ENCODE measurements around the gene GSS. TPM values are rescaled to one million over a fixed set of nuclear protein-coding genes. Genes with fewer than 3 reads are reported as not detected.
A peak's percentile ranks its signal among the peaks of the same experiment; 100 is the strongest.

Gene GSS
- total and polyA plus RNA-seq, 12 donors = 52.4 to 120 (median 79.6) TPM

- no peak for TF ChIP-seq POLR2A (IDR thresholded peaks at IDR 0.05)
- TF ChIP-seq, protein P1, sequence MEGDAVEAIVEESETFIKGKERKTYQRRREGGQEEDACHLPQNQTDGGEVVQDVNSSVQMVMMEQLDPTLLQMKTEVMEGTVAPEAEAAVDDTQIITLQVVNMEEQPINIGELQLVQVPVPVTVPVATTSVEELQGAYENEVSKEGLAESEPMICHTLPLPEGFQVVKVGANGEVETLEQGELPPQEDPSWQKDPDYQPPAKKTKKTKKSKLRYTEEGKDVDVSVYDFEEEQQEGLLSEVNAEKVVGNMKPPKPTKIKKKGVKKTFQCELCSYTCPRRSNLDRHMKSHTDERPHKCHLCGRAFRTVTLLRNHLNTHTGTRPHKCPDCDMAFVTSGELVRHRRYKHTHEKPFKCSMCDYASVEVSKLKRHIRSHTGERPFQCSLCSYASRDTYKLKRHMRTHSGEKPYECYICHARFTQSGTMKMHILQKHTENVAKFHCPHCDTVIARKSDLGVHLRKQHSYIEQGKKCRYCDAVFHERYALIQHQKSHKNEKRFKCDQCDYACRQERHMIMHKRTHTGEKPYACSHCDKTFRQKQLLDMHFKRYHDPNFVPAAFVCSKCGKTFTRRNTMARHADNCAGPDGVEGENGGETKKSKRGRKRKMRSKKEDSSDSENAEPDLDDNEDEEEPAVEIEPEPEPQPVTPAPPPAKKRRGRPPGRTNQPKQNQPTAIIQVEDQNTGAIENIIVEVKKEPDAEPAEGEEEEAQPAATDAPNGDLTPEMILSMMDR (IDR thresholded peaks at IDR 0.05) = no peak
- no peaks in the 10 kb centered on the region for H3K9me3 ChIP-seq (replicated peaks in 1 of 3)
- no peak overlapping the region for H3K27ac ChIP-seq
- 92 to 97% (median 94%) methylated on average over 2 of the region's 2 CpGs for WGBS, 4 donors
- H3K36me3 ChIP-seq (replicated peaks in 1 of 2) = peaks cover 0 to 8% of the 10 kb centered on the region in 2 donors
- DNase-seq = no peak
- peaks cover 0 to 15% of the 10 kb centered on the region in 2 donors for H3K4me1 ChIP-seq (replicated peaks in 1 of 2)
- H3K27me3 ChIP-seq = no peaks in the 10 kb centered on the region
- H3K4me3 ChIP-seq = no peak overlapping the region
- intact Hi-C loops (cut with DNase I) = loop anchor here in 1 of 2 donors (5.0 kb wide), 1 partner anchor 79 kb away; the partner anchor contains the start of gene GGT7
These were observed 4.4 kb downstream of the GSS start for GRCh38 chr20:34951252-34951651.

- TF ChIP-seq, protein P1 (IDR thresholded peaks at IDR 0.05) = no peak
- TF ChIP-seq POLR2A (IDR thresholded peaks at IDR 0.05) = no peak
- 93 to 97% (median 94%) methylated on average over 6 of the region's 6 CpGs for WGBS, 4 donors
These were observed 6.5 kb downstream of the GSS start for GRCh38 chr20:34949120-34949519.

DNA sequence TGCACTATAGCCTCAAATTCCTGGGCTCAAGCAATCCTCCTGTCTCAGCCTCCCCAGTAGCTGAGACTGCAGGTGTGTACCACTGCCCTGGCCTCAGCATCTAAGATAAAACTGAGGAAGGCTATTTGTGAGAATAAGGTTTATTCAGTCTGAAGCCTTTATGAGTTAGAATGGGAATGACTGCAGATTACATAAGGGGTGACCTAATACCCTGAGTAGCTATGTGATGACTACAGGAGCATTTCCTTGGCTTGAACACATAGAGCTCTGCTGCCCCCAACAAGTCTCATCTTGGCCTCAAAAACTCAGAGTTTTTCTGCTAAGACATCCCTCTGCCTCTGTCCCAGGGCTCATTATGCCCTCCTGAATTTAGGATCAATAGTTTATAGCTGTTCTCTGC is 7.6 kb downstream of the GSS start:
- intact Hi-C loops (cut with DNase I) = no loop called here
- Histone ChIP-seq H3K27ac (peak overlapping the region in 1 of 5 donors; percentile 47), H3K4me3 (no peak overlapping the region), H3K36me3 (replicated peaks in 1 of 2) (peaks cover 0 to 28% of the 10 kb centered on the region in 2 donors), H3K27me3 (no peaks in the 10 kb centered on the region), H3K9me3 (replicated peaks in 1 of 3) (no peaks in the 10 kb centered on the region), H3K4me1 (replicated peaks in 1 of 2) (peaks cover 0 to 5% of the 10 kb centered on the region in 2 donors)
- DNase-seq = no peak
- TF ChIP-seq, protein P1 (IDR thresholded peaks at IDR 0.05) = no peak
- TF ChIP-seq POLR2A (IDR thresholded peaks at IDR 0.05) = no peak

More at GRCh38 chr20:34949120-34949519, 6.5 kb downstream of the GSS start:
- Histone ChIP-seq H3K36me3 (replicated peaks in 1 of 2) (peaks cover 0 to 23% of the 10 kb centered on the region in 2 donors), H3K4me3 (no peak overlapping the region), H3K9me3 (replicated peaks in 1 of 3) (no peaks in the 10 kb centered on the region), H3K27ac (no peak overlapping the region), H3K27me3 (no peaks in the 10 kb centered on the region), H3K4me1 (replicated peaks in 1 of 2) (peaks cover 0 to 5% of the 10 kb centered on the region in 2 donors)
- intact Hi-C loops (cut with DNase I) = no loop called here
- no peak for DNase-seq

DNA sequence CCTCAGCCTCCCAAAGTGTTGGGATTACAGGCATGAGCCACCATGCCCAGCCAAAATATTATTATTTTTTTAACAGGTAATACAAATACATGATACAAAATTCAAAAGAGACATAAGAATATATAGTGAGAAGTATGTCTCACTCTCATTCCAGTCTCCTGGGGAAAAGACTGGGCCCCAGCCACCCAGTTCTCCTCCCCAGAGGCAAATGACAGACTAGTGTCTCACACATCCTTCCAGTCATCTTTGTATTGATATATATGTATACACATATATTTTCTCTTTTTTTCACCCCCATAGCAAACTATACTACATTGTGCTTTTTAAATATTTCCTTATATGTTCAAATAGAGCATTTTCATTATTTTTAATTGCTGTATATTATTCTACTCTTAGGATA is 8.3 kb downstream of the GSS start:
- H3K4me3 ChIP-seq = no peak overlapping the region
- DNase-seq = no peak
- H3K27ac ChIP-seq = peak overlapping the region in 1 of 5 donors; percentile 46
- peaks cover 0 to 5% of the 10 kb centered on the region in 2 donors for H3K4me1 ChIP-seq (replicated peaks in 1 of 2)
- intact Hi-C loops (cut with DNase I) = no loop called here
- H3K9me3 ChIP-seq (replicated peaks in 1 of 3) = no peaks in the 10 kb centered on the region
- H3K36me3 ChIP-seq (replicated peaks in 1 of 2) = peaks cover 0 to 35% of the 10 kb centered on the region in 2 donors
- H3K27me3 ChIP-seq = no peaks in the 10 kb centered on the region
- no peak for TF ChIP-seq POLR2A (IDR thresholded peaks at IDR 0.05)
- TF ChIP-seq, protein P1 (IDR thresholded peaks at IDR 0.05) = no peak
